Neutrophil (primary cell): ENCODE data around the gene MED10.

Experiments
- H3K27ac ChIP-seq: fragments of 200-600 bp; sonication (generic); 2 replicates; pipeline ENCODE4 v1.5.1; 2016; ENCODE audit warnings: mild to moderate bottlenecking, moderate library complexity
- H3K27me3 ChIP-seq: fragments of 200-600 bp; sonication (generic); 2 replicates; pipeline ENCODE4 v1.6.0; 2016; ENCODE audit warnings: mild to moderate bottlenecking
- H3K36me3 ChIP-seq: fragments of 200-600 bp; sonication (generic); 2 replicates; pipeline ENCODE4 v1.5.1; 2017
- H3K4me1 ChIP-seq, 2 experiments: fragments of 200-600 bp in 1 of 2; sonication (generic) in 1 of 2; 1 replicate in 1 of 2; 2 replicates in 1 of 2; pipeline versions ENCODE4 v1.5.1 to v1.6.1; 2013 to 2016; ENCODE audit warnings: low read depth in 1 of 2, low read length in 1 of 2, mild to moderate bottlenecking in 1 of 2, moderate library complexity in 1 of 2; ENCODE audit not compliant: control insufficient read depth in 1 of 2, insufficient read depth in 1 of 2
- H3K4me3 ChIP-seq, 2 experiments: fragments of 200-600 bp in 1 of 2; sonication (generic) in 1 of 2; 1 replicate in 1 of 2; 2 replicates in 1 of 2; pipeline ENCODE4 v1.5.1; 2013 to 2016; ENCODE audit warnings: low read depth in 1 of 2, low read length in 1 of 2, mild to moderate bottlenecking in 1 of 2, moderate library complexity in 1 of 2
- H3K9me3 ChIP-seq: fragments of 200-600 bp; sonication (generic); 2 replicates; pipeline ENCODE4 v1.5.1; 2016
- TF ChIP-seq, protein P1 (sequence below): fragments of 200-600 bp; sonication (generic); IDR thresholded peaks from 2 replicates; pipeline ENCODE4 v1.5.1; 2016; ENCODE audit warnings: antibody characterized with exemption

Gene MED10

DNA sequence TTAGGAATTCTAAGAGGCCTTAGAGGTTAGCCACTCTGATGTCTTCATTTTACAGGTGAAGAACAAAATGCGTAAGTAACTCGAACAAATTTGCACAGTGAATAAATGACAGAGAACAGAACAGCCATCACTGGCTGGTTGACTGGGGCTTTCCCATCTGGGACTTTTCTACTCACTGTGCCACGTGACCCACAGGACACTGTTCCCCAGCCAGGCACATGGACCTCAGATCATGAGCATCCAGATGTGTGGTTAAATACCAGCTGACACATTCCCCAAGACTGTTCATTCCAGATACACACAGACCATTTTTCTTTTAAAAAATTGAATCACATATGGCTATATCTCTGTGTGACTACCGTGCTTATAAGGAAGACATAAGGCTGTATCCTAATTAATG lies 25.8 kb upstream of the MED10 start:
- Histone ChIP-seq H3K27ac (no peak overlapping the region), H3K4me3 (no peak overlapping the region), H3K36me3 (no peaks in the 10 kb centered on the region), H3K9me3 (no peaks in the 10 kb centered on the region), H3K4me1 (no peaks in the 10 kb centered on the region), H3K27me3 (peaks cover 13% of the 10 kb centered on the region)
- TF ChIP-seq, protein P1, sequence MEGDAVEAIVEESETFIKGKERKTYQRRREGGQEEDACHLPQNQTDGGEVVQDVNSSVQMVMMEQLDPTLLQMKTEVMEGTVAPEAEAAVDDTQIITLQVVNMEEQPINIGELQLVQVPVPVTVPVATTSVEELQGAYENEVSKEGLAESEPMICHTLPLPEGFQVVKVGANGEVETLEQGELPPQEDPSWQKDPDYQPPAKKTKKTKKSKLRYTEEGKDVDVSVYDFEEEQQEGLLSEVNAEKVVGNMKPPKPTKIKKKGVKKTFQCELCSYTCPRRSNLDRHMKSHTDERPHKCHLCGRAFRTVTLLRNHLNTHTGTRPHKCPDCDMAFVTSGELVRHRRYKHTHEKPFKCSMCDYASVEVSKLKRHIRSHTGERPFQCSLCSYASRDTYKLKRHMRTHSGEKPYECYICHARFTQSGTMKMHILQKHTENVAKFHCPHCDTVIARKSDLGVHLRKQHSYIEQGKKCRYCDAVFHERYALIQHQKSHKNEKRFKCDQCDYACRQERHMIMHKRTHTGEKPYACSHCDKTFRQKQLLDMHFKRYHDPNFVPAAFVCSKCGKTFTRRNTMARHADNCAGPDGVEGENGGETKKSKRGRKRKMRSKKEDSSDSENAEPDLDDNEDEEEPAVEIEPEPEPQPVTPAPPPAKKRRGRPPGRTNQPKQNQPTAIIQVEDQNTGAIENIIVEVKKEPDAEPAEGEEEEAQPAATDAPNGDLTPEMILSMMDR, result no peak

DNA sequence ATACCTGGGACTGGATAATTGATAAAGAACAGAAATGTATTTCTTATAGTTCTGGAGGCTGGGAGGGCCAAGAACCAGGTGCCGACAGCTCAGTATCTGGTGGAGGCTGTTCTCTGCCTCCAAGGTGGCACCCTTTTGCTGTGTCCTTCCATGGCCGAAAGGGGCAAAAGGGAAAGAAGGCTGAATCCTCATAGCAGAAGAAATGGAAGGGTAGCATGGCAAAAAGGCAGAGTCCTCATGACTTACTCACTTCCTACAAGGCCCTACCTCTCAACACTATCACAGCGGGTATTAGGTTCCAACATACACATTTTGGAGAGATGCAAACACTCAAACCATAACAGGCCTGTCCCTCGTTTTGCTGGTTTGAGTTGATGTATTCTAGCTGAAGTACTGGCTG lies 25.1 kb upstream of the MED10 start:
- TF ChIP-seq, protein P1, result no peak
- Histone ChIP-seq H3K4me3 (no peak overlapping the region), H3K36me3 (no peaks in the 10 kb centered on the region), H3K9me3 (no peaks in the 10 kb centered on the region), H3K27ac (no peak overlapping the region), H3K4me1 (no peaks in the 10 kb centered on the region), H3K27me3 (peaks cover 13% of the 10 kb centered on the region)

DNA sequence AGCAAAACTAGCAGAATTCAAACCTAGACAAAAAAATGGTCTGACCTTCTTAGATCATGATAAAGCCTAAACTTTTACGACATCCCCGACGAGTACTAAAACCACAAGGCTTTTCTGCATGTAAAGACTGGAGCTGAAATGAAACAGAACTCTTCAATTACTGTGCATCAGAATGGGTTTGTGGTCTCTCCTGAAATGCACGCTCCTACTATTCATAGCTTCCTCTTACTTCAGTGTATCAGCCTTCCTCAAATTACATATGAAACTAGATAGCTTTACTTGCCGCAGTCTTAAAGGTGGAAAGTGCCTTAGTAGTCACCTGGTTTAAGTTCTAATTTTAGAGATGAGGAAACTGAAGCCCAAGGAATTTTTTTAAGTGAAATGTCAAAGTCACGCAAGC lies 24.6 kb upstream of the MED10 start:
- Histone ChIP-seq H3K36me3 (no peaks in the 10 kb centered on the region), H3K4me1 (no peaks in the 10 kb centered on the region), H3K27ac (no peak overlapping the region), H3K27me3 (peaks cover 13% of the 10 kb centered on the region), H3K4me3 (no peak overlapping the region), H3K9me3 (no peaks in the 10 kb centered on the region)
- TF ChIP-seq, protein P1, result no peak

DNA sequence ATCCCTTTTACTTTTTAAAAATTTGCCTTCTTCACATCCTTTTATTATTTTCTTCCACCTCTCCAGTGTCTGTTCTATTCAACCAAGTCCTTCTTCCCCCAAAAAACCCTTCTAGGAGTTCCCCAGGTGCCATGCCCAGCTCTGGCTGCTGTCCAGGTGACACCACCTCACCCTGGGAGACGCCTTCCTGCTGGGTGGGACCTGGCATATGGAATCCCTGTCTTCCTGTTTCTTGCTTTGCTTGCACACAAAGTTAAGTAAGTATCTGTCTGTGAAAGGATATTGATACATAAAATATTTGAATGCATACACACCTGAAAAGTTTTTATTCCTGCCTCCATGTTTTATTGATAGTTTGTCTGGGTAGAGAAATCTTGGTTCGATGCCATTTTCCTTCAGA lies 23.1 kb upstream of the MED10 start:
- H3K27me3 ChIP-seq, result peaks cover 13% of the 10 kb centered on the region
- H3K4me1 ChIP-seq, result no peaks in the 10 kb centered on the region
- no peak overlapping the region for H3K4me3 ChIP-seq
- no peaks in the 10 kb centered on the region for H3K9me3 ChIP-seq
- H3K27ac ChIP-seq, result no peak overlapping the region
- no peaks in the 10 kb centered on the region for H3K36me3 ChIP-seq
- TF ChIP-seq, protein P1, result no peak

DNA sequence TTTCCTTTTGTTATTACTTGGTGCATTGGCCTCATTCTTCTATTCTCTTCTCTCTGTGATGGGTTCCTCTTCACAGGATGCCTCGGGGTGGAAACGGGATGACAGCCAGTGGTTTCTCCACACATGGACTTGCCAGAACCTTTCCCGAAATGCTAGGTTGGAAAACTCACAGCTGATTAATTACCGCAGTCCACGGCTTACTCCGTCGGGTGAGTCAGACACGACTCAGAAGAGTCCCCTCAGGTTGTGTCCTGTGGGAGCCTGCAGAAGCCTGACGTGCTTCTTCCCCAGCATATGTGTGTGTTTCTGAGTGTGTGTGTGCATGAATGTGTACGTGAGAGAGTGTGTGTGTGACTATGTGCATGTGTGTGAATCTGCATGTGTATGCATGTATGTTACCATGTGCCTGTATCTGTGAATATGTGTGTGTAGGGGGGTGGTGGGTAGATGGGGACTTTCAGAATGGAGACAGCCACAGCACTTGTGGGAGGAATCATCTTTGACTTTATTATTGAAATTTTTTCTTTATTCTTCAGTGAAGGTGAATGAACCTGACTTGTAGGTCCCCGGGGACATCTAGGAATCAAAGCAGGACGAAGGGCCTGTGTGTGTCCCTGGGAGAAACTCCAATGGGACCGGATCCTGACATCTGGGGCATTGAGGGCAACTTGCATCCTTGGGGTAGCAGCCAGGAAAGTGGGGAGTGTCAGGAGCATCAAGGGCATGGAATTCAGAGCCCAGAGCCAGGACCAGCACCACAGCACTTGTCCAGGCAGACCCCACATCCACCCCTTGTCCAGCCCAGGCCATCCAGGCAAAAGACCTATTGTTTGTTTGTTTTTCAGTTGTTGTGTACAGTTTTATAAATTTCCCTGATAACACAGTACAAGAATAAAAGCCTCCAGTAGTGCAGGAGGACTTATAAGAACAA lies 21.9 kb upstream of the MED10 start:
- H3K4me1 ChIP-seq, result no peaks in the 10 kb centered on the region
- H3K27me3 ChIP-seq, result peaks cover 13% of the 10 kb centered on the region

More for the DNA sequence above, 21.9 kb upstream of the MED10 start:
- Histone ChIP-seq H3K27ac (no peak overlapping the region), H3K4me3 (no peak overlapping the region), H3K36me3 (no peaks in the 10 kb centered on the region), H3K9me3 (no peaks in the 10 kb centered on the region)
- TF ChIP-seq, protein P1, result no peak
